HG03558 (cell line): ENCODE measurements around the gene GPR137.

ENCODE experiments used
- ATAC-seq: cut with Tn5 transposase; IDR thresholded peaks from one replicate; pipeline ENCODE4 v1.9.1; 2021; ENCODE audit warnings: moderate number of reproducible peaks; ENCODE audit not compliant: unreplicated experiment; ENCODE audit errors: extremely low read depth

The GPR137 gene

DNA sequence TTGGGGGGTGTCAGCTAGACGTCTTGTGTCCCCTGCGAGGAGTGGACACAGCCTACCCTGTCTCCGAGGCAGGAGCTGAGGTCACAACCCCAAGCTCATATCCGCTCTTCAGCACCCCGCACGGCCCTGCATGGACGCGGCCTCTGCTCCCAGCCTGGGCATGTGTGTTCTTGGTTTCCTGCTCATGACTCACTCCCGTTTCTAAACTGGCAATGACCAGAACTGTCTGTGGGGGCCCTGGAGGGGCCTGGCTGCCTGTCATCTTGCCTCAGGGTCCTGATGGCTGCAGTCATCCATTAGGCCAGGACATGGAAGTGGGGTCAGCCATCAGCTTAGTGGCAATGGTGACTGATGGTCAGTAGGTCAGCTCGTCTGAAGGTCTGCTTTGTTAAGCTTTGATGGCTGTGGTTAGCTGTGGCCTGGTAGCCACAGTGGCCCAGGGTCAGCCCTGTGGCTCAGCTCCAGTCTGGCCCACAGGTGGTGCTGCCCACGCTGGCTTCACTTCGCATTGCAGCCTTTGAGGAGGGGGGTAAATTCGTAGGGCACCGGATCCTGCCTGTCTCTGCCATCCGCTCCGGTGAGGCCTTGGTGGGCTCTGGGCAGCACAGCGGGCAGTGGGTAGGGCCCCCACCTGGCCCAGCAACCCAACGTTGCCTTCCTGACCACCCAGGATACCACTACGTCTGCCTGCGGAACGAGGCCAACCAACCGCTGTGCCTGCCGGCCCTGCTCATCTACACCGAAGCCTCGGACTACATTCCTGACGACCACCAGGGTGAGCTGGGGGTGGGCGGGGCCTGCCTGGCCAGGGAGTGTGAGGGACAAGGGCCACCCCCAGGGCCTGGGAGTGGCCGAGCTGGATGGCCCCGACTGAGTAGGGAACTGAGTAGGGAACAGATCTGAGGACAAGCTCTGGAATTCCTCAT lies 22.4 kb upstream of the GPR137 start:
- no peak for ATAC-seq

DNA sequence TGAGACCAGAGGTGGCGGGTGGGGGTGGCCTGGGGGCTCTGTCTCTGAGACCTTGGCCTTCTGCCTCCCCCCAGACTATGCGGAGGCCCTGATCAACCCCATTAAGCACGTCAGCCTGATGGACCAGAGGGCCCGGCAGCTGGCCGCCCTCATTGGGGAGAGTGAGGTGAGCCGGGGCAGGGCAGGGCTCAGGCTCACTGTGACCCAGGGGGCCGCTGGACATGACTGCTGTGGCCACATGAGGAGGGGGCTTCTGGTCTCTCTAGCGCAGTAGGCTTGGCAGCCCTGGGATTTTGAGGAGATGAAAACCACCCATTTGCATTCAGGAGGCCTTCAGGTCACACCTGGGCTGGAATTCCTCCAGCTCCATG lies 21.7 kb upstream of the GPR137 start:
- ATAC-seq, result no peak

DNA sequence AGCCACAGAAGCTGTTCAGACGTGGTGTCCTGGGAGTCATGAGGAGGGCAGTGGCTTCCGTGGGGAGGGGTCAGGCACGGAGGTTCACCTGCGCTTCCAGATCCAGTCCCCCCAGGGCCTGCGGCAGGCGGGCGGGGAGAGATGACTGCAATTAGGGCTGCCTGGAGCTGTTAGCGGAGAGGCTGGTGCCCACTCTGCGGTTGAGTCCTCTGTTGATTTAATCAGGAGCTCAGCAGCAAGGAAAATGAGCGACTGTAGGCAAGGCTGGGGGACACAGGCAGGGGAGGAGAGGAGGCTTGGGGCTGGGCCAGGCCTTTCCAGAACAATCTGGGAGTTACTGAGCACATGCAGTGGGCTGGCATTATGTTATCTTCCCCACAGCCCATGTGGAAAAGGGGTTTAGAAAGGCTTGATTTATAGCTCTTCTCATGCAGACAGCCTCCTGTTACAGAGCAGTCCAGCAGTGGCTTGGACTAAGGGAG lies 21.2 kb upstream of the GPR137 start:
- ATAC-seq, result no peak

DNA sequence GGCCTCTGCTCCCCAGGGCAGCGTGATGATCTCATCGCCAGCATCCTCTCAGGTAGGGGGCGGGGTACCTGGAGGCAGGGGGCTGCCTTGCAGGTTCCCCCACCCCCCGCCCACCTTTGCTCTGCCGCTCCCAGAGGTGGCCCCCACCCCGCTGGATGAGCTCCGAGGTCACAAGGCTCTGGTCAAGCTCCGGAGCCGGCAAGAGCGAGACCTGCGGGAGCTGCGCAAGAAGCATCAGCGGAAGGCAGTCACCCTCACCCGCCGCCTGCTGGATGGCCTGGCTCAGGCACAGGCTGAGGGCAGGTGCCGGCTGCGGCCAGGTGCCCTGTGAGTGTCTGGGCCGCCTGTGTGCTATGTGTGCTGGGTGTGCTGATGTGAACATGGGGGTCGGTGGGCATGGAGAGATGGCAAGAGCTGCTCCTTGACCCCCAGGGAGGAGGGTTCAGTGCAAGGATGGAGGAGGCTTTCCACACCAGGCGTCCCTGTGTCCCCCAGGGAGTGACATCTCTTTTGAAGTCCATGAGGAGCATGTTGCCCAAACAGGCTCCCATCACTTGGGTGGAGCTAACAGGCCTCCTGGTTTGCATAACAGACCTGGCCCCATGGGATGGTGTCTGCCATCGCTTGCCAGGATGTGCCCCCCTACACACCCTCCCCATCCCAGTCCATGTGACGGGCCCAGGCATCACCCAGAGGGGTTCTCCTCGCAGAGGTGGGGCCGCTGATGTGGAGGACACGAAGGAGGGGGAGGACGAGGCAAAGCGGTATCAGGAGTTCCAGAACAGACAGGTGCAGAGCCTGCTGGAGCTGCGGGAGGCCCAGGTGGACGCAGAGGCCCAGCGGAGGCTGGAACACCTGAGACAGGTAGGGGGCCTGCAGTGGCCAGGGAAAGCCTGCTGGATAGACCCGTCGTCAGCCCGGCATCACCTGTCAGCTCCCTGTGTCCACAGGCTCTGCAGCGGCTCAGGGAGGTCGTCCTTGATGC lies 20.2 kb upstream of the GPR137 start:
- ATAC-seq, result no peak

DNA sequence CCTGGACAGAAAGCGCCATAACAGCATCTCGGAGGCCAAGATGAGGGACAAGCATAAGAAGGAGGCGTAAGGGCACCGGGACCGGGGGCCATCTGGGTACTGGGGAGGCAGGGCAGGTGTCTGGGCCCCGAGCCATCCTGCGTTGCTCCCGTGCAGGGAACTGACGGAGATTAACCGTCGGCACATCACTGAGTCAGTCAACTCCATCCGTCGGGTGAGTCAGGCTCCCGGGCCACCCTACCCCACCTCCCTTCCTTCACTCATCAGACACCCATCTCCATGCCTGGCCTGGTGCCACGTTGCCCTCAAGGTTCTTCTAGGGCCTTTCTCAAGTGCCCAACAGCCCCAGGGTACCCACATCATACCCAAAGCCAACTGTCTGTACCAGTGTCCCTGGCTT lies 19.3 kb upstream of the GPR137 start:
- no peak for ATAC-seq

DNA sequence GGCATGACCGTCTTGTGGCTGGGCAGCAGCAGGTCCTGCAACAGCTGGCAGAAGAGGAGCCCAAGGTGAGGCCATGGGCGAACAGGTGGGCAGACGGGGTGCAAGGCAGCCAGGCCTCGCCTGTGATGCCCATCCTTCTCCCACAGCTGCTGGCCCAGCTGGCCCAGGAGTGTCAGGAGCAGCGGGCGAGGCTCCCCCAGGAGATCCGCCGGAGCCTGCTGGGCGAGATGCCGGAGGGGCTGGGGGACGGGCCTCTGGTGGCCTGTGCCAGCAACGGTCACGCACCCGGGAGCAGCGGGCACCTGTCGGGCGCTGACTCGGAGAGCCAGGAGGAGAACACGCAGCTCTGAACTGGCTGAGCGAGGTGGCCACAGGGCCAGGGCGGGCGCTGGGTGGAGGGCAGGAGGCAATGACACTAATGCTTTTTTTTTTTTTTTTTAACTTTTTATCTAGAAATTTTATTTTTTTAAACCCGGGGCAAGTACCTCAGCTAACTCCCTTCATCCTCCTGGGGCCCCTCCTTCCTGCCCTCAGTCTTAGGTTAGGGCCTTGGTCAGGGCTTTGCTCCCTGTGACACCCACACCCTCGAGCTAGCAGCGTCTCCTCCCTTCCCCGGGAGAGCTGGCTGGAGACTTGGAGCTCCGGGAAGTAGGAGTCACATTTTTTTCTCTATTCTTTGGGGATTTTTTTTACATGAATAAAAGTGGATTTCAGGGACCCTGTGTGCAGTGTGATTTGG lies 18.3 kb upstream of the GPR137 start:
- ATAC-seq, result no peak

DNA sequence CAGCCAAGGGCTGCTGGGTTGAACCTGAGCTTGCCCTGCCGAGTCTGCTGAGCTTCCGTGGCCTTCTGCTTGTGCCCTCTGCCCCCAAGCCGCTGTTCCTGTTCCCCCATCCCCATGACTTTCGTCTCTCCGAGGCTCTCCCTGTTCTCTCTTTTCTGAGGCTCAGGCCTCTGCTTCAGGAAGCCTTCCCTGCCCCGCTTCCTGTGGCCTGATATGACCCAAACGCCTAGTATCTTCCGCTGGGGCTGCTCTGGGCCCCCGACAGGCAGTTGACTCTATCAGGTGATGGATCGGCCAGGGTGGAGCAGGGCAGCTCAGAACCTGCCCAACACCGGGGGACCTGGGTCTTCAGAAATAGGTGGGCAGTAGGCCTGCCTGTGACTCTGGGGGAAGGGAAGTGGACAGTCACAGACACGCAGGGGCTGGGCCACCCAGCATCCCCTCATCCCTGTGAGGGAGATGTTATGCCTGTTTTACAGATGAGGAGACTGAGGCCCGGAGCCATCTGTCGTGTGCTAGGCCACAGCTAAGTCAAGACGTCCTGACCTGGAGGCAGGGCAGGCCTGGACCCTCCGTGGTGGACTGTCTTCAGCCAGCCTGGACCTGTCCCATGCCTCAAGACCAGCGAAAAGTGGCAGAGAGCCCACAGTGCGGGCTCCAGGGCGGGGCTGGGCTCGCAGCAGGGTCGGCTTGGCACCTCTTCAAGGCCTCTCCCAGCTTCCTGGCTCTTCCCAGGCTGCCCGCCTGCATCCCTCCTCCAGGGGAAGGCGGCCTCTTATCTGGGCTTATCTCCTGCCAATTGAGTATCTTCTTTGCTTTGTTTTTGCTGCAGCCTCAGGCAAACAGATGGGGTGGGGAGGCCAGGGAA lies 17.4 kb upstream of the GPR137 start:
- ATAC-seq, result no peak

DNA sequence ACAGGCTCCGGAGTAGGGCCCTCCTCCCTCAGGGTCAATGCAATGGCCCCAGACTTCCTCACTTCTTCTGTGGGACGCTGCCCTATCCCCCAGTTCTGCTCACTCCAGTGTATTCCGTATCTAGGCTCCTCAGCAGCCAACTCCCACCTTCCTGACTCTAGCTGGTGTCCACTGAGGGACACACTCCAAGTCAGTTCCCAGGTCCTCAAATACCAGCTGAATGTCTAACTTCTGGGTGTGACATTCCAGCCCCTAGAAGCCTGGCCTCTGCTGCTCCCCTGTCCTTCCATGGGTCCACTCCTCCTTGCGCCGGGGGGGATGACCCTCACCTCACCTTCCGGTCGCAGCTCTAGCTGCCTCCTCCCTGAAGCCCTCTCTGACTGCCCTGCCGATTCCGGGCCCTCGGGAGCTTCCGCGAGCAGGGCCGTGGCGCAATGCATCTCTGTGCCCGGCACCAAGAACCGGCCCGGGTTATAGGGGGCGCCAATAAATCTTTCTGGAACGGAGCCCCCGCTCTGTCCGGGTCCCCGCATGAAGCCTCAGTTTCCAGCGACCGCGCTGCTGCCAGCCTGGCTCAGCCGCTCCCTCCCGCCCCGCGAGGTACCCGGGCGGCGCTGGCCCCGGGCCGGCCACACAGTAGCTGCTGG lies 16.6 kb upstream of the GPR137 start:
- peak; percentile 9 for ATAC-seq

DNA sequence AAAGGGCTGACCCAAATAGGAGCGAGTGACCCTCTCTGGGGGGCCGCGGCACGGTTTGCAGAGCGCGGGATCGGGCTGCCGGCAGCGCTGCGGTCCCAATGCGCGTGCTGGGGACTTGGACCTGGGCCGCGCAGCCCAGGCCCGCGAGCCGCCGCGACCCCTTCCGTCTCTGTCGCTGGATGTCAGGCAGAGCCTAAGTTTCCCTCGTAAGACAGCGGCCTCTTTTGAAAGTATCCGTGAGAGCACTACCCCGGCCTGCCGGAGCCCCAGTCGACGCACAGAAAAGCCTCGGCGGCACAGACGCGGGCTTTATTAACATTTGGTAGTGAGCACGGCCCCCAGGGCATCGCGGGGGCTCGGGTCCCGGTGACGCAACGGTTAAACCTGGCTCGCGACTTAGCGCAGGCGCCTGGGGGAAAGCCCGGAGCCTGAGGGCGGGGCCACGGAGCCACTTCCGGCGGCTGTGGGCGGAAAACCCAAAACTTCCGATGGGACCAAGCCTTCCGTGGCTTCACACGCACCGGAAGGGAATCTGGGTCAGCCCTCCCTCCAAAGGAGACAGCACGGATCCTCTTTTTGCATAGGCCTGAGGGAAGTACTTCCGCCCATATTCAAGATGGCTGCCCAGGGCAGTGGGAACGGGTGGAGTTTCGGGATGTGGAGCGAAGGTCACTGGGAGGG lies 16.0 kb upstream of the GPR137 start:
- ATAC-seq, result peak; percentile 34

DNA sequence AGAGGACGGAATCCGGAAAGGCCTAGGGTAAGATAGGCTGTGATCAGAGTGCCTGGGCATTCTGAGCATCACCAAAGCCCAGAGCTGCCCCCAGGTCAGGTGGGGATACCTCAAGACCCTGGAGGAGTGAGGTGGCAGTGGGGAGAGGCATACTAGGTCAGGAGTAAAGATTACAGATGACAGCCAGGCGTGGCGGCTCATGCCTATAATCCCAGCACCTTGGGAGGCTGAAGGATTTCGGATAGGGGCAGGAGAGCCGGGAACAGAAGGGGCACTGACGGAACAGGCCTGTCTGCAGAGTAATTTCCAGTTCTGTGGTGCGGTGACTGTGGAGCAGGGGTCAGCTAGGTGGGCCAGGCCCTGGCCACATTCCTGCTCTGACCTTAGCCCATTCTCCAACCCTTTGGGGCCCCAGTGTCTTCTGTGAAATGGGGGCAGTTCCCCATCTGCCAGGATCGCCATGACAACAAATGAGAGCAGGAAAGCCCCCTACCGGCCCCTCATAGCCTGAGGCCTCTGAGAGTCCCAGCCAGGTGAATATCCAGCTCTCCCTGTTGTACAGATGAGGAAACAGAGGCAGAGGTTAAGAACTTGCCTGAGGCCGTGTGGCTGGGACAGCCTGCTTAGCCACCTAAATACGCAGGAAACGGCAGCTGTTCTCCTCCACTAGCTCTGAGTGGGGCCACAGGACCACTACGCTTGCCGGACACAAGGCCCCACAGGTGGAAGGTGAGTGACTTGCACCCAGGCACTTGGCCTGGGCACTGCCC lies 10.4 kb upstream of the GPR137 start:
- no peak for ATAC-seq

DNA sequence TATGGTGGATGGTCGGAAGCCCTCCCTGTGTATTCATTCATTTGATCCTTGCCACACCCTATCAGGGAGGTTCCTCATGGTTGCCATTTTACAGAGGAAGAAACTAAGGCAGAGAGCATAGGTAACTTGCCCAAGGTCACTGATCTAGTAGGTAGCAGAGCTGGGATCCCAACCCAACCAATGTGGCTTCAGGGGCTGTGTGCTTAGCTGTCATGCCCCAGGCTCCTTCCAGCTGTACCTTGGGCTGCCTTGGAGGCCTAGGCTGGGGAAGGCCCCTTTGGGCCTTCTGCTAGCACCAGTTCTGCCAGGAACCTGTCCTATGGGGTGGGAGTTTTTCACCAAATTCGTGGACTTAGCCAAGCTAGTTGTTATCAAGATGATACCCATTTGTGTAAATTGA lies 9.8 kb upstream of the GPR137 start:
- ATAC-seq, result no peak

DNA sequence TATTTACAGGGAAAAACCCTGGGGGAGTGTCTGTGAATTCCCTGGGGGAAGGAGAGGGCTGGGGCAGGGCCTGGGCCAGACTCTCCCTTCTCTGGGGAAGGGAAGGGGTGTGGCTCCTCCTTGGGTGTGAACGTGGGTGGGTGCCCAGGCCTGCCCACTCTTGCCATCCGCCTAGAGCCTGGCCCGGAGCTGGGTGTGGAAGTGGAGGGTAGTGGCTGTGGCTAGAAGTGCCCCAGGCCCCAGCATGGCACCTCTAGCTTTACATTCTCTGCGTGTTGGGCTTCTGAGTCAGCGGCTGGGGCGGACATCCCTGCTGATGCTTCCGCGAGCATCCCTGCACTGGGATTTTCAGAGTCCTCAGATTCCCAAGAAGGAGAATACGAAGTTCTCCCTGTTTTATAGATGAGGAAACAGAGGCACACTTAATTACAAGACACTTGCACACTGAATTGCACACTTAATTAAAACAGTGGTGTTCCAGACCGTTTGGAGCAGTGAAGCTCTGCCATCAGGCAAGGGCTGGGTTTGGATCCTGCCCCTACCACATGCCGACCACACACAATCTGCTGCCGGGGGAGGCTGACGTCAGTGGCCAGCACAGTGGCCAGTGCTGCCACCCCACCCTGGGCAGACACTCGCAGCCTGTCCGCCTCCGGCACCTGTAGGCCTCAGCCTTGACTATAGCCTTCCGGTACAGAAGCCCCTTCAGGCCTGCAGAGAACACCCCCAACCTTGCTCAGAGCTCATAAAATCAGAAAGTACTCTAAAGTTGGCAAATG lies 8.8 kb upstream of the GPR137 start:
- no peak for ATAC-seq

DNA sequence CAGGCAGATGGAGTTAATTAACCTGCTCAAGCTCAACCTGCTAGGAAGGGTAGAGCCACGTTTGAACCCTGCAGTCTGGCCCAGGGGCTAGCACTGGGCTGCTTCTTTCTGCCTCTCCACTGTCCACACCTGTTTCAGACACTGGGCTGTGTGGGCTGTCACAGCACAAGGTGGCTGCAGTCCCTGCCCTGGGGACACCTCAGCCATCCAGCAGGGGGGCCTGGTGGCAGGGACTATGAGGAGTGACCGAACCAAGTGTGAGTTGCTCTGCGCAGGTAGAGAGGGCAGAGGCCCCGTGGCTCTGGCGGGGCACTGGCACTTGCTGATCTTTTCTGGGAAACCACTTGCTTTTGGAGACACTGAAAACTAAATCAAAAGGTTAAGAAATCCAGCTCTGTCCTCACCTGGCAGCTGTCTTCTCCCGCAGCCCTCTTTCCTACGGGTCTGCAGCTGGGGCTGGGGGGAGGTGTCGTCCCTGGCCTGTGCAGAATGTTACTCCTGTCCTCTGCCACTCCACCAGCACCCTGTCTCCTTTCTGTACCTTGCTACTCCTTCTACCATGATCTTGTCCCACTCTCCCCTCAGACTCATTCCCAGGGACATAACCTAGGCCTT lies 7.0 kb upstream of the GPR137 start:
- ATAC-seq, result no peak

DNA sequence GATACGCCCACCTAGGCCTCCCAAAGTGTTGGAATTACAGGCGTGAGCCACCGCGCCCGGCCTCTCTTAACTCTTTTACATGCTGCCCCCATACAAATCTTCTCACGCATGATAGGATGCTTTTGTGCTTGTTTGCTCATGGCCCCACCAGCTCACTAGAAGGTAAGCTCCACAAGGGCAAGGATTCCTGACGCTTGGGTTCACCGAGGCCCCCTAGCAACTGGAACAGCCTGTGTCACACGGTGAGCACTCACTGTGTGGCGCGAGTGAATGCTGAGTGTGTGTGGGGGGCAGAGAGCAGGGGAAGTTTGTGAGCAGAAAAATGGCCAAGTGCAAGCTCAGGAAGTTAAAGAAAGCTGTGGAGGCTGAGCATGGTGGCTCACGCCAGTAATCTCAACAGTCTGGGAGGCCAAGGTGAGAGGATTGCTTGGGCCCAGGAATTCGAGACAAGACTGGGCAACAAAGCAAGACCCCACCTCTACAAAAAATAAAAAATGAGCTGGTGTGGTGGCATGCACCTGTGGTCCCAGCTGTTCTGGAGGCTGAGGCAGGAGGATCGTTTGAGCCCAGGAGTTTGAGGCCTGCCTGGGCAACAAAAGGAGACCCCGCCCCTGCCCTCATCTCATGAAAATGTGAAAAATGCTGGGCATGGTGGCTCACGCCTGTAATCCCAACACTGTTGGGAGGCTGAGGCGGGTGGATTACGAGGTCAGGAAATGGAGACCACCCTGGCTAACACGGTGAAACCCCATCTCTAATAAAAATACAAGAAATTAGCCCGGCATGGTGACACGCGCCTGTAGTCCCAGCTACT lies 3.5 kb upstream of the GPR137 start:
- ATAC-seq, result no peak

DNA sequence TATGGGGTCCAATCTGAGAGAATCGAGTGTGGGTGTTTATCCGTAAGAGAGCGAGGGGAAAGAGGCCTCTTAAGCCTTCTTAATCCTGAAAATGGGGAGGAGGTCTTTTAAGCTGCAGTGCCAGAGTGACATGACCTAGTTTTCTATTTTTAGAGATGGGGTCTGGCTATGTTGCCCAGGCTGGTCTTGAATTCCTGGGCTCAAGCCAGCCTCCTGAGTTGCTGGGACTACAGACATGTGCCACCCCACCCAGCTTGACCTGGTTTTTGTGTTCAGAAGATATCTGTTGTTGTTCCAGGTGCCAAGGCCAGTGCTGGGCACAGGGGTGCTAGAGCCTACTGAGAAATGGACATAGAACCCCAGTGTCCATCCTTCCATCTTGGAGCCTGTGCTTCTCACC lies 2.6 kb upstream of the GPR137 start:
- ATAC-seq, result no peak
